ENCODE measurements around the gene BLVRB.

DNA sequence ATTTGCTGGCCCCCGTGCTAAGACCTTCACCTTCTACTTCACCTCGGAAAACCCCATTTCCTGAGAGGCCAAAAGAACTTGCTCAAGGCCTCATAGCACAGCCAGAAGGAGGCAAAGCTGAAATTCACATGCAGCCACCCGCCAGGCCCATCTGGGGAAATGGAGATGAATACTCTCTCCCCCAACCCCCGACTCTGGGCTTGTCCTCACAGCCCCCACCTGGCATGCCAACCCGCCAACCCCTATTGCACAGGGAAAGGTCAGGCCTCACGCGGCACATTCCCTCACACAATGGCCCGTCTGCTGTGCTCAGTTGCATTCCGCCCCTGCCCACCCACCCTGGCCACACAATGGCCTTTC is 55.5 kb downstream of the BLVRB start:
- no peak for TF ChIP-seq SIN3A (conservative IDR thresholded peaks at IDR 0.05 in 1 of 2, IDR thresholded peaks at IDR 0.05 in 1 of 2; ENCODE audit: low read depth in 1 of 2, low read length in 2 of 2)
- TF ChIP-seq EZH2 (IDR thresholded peaks at IDR 0.05; ENCODE audit: low read depth, low read length, severe bottlenecking), result no peak
- TF ChIP-seq, protein P1, sequence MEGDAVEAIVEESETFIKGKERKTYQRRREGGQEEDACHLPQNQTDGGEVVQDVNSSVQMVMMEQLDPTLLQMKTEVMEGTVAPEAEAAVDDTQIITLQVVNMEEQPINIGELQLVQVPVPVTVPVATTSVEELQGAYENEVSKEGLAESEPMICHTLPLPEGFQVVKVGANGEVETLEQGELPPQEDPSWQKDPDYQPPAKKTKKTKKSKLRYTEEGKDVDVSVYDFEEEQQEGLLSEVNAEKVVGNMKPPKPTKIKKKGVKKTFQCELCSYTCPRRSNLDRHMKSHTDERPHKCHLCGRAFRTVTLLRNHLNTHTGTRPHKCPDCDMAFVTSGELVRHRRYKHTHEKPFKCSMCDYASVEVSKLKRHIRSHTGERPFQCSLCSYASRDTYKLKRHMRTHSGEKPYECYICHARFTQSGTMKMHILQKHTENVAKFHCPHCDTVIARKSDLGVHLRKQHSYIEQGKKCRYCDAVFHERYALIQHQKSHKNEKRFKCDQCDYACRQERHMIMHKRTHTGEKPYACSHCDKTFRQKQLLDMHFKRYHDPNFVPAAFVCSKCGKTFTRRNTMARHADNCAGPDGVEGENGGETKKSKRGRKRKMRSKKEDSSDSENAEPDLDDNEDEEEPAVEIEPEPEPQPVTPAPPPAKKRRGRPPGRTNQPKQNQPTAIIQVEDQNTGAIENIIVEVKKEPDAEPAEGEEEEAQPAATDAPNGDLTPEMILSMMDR (IDR thresholded peaks at IDR 0.05; ENCODE audit: control extremely low read depth in 1 of 3, insufficient read depth in 1 of 3, low read depth in 1 of 3, low read length in 3 of 3), result no peak
- TF ChIP-seq GABPA (IDR thresholded peaks at IDR 0.05; ENCODE audit: borderline replicate concordance, insufficient read depth, low read length), result no peak
- TF ChIP-seq, protein P2, sequence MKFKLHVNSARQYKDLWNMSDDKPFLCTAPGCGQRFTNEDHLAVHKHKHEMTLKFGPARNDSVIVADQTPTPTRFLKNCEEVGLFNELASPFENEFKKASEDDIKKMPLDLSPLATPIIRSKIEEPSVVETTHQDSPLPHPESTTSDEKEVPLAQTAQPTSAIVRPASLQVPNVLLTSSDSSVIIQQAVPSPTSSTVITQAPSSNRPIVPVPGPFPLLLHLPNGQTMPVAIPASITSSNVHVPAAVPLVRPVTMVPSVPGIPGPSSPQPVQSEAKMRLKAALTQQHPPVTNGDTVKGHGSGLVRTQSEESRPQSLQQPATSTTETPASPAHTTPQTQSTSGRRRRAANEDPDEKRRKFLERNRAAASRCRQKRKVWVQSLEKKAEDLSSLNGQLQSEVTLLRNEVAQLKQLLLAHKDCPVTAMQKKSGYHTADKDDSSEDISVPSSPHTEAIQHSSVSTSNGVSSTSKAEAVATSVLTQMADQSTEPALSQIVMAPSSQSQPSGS (IDR thresholded peaks at IDR 0.05; ENCODE audit: low read length), result no peak
- TF ChIP-seq, protein P3, sequence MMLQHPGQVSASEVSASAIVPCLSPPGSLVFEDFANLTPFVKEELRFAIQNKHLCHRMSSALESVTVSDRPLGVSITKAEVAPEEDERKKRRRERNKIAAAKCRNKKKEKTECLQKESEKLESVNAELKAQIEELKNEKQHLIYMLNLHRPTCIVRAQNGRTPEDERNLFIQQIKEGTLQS (IDR thresholded peaks at IDR 0.05; ENCODE audit: insufficient read depth, low read depth, low read length), result no peak
- no peak for TF ChIP-seq TBP (IDR thresholded peaks at IDR 0.05; ENCODE audit: low read depth, low read length)
- no peak for TF ChIP-seq RXRA (IDR thresholded peaks at IDR 0.05; ENCODE audit: insufficient read depth, low read depth, low read length)
- no peak for TF ChIP-seq RAD21 (IDR thresholded peaks at IDR 0.05 in 1 of 2, conservative IDR thresholded peaks at IDR 0.05 in 1 of 2; ENCODE audit: low read depth in 2 of 2, low read length in 2 of 2)

Measured in H1 (cell line).